ENCODE data around the gene MERTK. TPM values are rescaled to one million over a fixed set of nuclear protein-coding genes. Genes with fewer than 3 reads are reported as not detected.

The MERTK gene
- total RNA-seq, 1 donor from 2014 or later = 5.1 TPM

DNA sequence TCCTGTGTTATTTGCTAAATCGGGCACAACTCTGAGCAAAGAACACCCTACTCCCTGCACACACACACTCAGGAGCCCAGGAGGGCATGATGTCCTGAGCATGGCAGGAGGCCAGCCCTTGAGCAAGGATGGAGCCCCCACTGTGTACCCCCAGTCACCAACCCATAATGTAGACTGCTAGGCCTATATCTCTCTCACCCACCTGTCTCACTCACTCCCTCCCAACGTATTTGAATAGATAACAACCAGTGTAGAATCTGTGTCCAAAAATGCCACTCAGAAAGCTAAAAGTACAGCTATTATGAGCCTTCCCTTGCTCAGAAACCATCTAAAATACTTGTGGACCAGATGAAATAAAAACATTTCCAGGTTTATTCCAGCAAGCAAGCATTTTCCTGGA, 29.3 kb downstream of the MERTK start:
- H4K20me1 ChIP-seq (ENCODE audit: insufficient read depth, low read length) = no peaks in the 10 kb centered on the region
- DNase-seq (ENCODE audit: low read depth) (no peak), FAIRE-seq (no peak)
- H3K9ac ChIP-seq (ENCODE audit: low read length) = no peak overlapping the region
- TF ChIP-seq, protein P1, sequence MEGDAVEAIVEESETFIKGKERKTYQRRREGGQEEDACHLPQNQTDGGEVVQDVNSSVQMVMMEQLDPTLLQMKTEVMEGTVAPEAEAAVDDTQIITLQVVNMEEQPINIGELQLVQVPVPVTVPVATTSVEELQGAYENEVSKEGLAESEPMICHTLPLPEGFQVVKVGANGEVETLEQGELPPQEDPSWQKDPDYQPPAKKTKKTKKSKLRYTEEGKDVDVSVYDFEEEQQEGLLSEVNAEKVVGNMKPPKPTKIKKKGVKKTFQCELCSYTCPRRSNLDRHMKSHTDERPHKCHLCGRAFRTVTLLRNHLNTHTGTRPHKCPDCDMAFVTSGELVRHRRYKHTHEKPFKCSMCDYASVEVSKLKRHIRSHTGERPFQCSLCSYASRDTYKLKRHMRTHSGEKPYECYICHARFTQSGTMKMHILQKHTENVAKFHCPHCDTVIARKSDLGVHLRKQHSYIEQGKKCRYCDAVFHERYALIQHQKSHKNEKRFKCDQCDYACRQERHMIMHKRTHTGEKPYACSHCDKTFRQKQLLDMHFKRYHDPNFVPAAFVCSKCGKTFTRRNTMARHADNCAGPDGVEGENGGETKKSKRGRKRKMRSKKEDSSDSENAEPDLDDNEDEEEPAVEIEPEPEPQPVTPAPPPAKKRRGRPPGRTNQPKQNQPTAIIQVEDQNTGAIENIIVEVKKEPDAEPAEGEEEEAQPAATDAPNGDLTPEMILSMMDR (IDR thresholded peaks at IDR 0.05; ENCODE audit: insufficient read depth, low read depth, low read length) = no peak
- TF ChIP-seq EZH2 (IDR thresholded peaks at IDR 0.05; ENCODE audit: insufficient read depth, low read length) = no peak
- H3K79me2 ChIP-seq (ENCODE audit: insufficient read depth, low read length) = no peaks in the 10 kb centered on the region
- H3K27me3 Mint-ChIP-seq (ENCODE audit: low read depth, unreplicated experiment) = no peaks in the 10 kb centered on the region
- no peaks in the 10 kb centered on the region for H3K9me3 ChIP-seq (ENCODE audit: insufficient read depth, low read depth, low read length)
- no peak overlapping the region for H3K4me3 Mint-ChIP-seq (ENCODE audit: unreplicated experiment)
- H3K4me3 ChIP-seq (ENCODE audit: insufficient read depth, low read depth, low read length) = no peak overlapping the region
- no peak overlapping the region for H3K27ac ChIP-seq (ENCODE audit: low read depth, low read length)
- peaks cover 6% of the 10 kb centered on the region for H3K27me3 ChIP-seq (ENCODE audit: insufficient read depth, low read length)
- peaks cover 7% of the 10 kb centered on the region for H3K36me3 Mint-ChIP-seq (ENCODE audit: low read depth, unreplicated experiment)
- peaks cover 27% of the 10 kb centered on the region for H3K4me1 Mint-ChIP-seq (ENCODE audit: low read depth, unreplicated experiment)
- no peaks in the 10 kb centered on the region for H3K36me3 ChIP-seq (ENCODE audit: insufficient read depth, low read length)
- H3K4me1 ChIP-seq (ENCODE audit: insufficient read depth, low read length) = peaks cover 8% of the 10 kb centered on the region
- no peaks in the 10 kb centered on the region for H3K9me3 Mint-ChIP-seq (ENCODE audit: unreplicated experiment)
- H3K27ac Mint-ChIP-seq (ENCODE audit: unreplicated experiment) = no peak overlapping the region
- no peak overlapping the region for H2AFZ ChIP-seq (ENCODE audit: low read depth, low read length)
- no peak overlapping the region for H3K4me2 ChIP-seq (ENCODE audit: low read length)

- H3K27me3 Mint-ChIP-seq (ENCODE audit: low read depth, unreplicated experiment) = no peaks in the 10 kb centered on the region
Measured at GRCh38 chr2:111930409-111930808, 32.0 kb downstream of the MERTK start.

GRCh38 chr2:111930875-111931274, 32.5 kb downstream of the MERTK start:
- no peaks in the 10 kb centered on the region for H3K36me3 ChIP-seq (ENCODE audit: insufficient read depth, low read length)
- no peaks in the 10 kb centered on the region for H3K79me2 ChIP-seq (ENCODE audit: insufficient read depth, low read length)
- TF ChIP-seq, protein P1 (IDR thresholded peaks at IDR 0.05; ENCODE audit: insufficient read depth, low read depth, low read length) = no peak
- no peak for TF ChIP-seq EZH2 (IDR thresholded peaks at IDR 0.05; ENCODE audit: insufficient read depth, low read length)
- Mint-ChIP-seq H3K4me3 (ENCODE audit: unreplicated experiment) (no peak overlapping the region), H3K9me3 (ENCODE audit: unreplicated experiment) (peaks cover 3% of the 10 kb centered on the region), H3K27me3 (ENCODE audit: low read depth, unreplicated experiment) (no peaks in the 10 kb centered on the region), H3K27ac (ENCODE audit: unreplicated experiment) (no peak overlapping the region), H3K4me1 (ENCODE audit: low read depth, unreplicated experiment) (peaks cover 21% of the 10 kb centered on the region), H3K36me3 (ENCODE audit: low read depth, unreplicated experiment) (peaks cover 9% of the 10 kb centered on the region)
- peak overlapping the region; percentile 32 for H3K4me2 ChIP-seq (ENCODE audit: low read length)
- DNase-seq (ENCODE audit: low read depth) (peak; percentile 71), FAIRE-seq (no peak)
- no peak overlapping the region for H2AFZ ChIP-seq (ENCODE audit: low read depth, low read length)
- H3K9me3 ChIP-seq (ENCODE audit: insufficient read depth, low read depth, low read length) = no peaks in the 10 kb centered on the region
- H3K27me3 ChIP-seq (ENCODE audit: insufficient read depth, low read length) = peaks cover 6% of the 10 kb centered on the region
- H4K20me1 ChIP-seq (ENCODE audit: insufficient read depth, low read length) = no peaks in the 10 kb centered on the region
- no peak overlapping the region for H3K9ac ChIP-seq (ENCODE audit: low read length)
- peaks cover 8% of the 10 kb centered on the region for H3K4me1 ChIP-seq (ENCODE audit: insufficient read depth, low read length)
- H3K27ac ChIP-seq (ENCODE audit: low read depth, low read length) = no peak overlapping the region
- H3K4me3 ChIP-seq (ENCODE audit: insufficient read depth, low read depth, low read length) = no peak overlapping the region

More at GRCh38 chr2:111930409-111930808, 32.0 kb downstream of the MERTK start:
- H3K9me3 Mint-ChIP-seq (ENCODE audit: unreplicated experiment) = peaks cover 3% of the 10 kb centered on the region
- H4K20me1 ChIP-seq (ENCODE audit: insufficient read depth, low read length) = no peaks in the 10 kb centered on the region
- H3K27ac Mint-ChIP-seq (ENCODE audit: unreplicated experiment) = no peak overlapping the region
- peaks cover 8% of the 10 kb centered on the region for H3K4me1 ChIP-seq (ENCODE audit: insufficient read depth, low read length)
- H3K36me3 ChIP-seq (ENCODE audit: insufficient read depth, low read length) = no peaks in the 10 kb centered on the region
- TF ChIP-seq, protein P1 (IDR thresholded peaks at IDR 0.05; ENCODE audit: insufficient read depth, low read depth, low read length) = no peak
- TF ChIP-seq EZH2 (IDR thresholded peaks at IDR 0.05; ENCODE audit: insufficient read depth, low read length) = no peak
- H3K9ac ChIP-seq (ENCODE audit: low read length) = no peak overlapping the region
- H3K9me3 ChIP-seq (ENCODE audit: insufficient read depth, low read depth, low read length) = no peaks in the 10 kb centered on the region
- no peak overlapping the region for H3K4me3 Mint-ChIP-seq (ENCODE audit: unreplicated experiment)
- DNase-seq (ENCODE audit: low read depth) (no peak), FAIRE-seq (no peak)
- no peak overlapping the region for H3K27ac ChIP-seq (ENCODE audit: low read depth, low read length)
- H2AFZ ChIP-seq (ENCODE audit: low read depth, low read length) = no peak overlapping the region
- peak overlapping the region; percentile 32 for H3K4me2 ChIP-seq (ENCODE audit: low read length)
- H3K27me3 ChIP-seq (ENCODE audit: insufficient read depth, low read length) = peaks cover 6% of the 10 kb centered on the region
- H3K36me3 Mint-ChIP-seq (ENCODE audit: low read depth, unreplicated experiment) = peaks cover 9% of the 10 kb centered on the region
- no peaks in the 10 kb centered on the region for H3K79me2 ChIP-seq (ENCODE audit: insufficient read depth, low read length)
- no peak overlapping the region for H3K4me3 ChIP-seq (ENCODE audit: insufficient read depth, low read depth, low read length)
- H3K4me1 Mint-ChIP-seq (ENCODE audit: low read depth, unreplicated experiment) = peaks cover 21% of the 10 kb centered on the region

Data from astrocyte (in vitro differentiated cells and primary cell).